Spleen (tissue), 11 donors: ENCODE results near the gene FAM43A. TPM values are rescaled to one million over a fixed set of nuclear protein-coding genes. Genes with fewer than 3 reads are reported as not detected.

Experiments
- DNase-seq: peaks from one replicate; pipeline ENCODE4 v3.0.0-alpha.2; 2020
- H3K27ac ChIP-seq, 8 donors: fragments of 200-600 bp; sonication (generic) in 7 of 8; 1 replicate in 4 of 8; 2 replicates in 4 of 8; pipeline versions ENCODE4 v1.5.0 to v1.8.0; 2016 to 2021; ENCODE audit warnings: inconsistent platforms in 4 of 8, mild to moderate bottlenecking in 4 of 8, moderate library complexity in 1 of 8
- H3K27me3 ChIP-seq, 7 donors: fragments of 200-600 bp; sonication (generic) in 6 of 7; replicated peaks in 1 of 7; 1 replicate in 4 of 7; 2 replicates in 3 of 7; pipeline versions ENCODE4 v1.5.0 to v1.8.0; 2016 to 2021; ENCODE audit warnings: inconsistent platforms in 3 of 7, mild to moderate bottlenecking in 1 of 7
- H3K36me3 ChIP-seq, 6 donors: fragments of 200-600 bp; sonication (generic) in 5 of 6; 1 replicate in 4 of 6; 2 replicates in 2 of 6; pipeline versions ENCODE4 v1.5.0 to v1.8.0; 2016 to 2021; ENCODE audit warnings: inconsistent platforms in 2 of 6
- H3K4me1 ChIP-seq, 6 donors: fragments of 200-600 bp; sonication (generic) in 5 of 6; 1 replicate in 3 of 6; 2 replicates in 3 of 6; pipeline versions ENCODE4 v1.5.0 to v1.8.0; 2016 to 2021; ENCODE audit warnings: inconsistent platforms in 3 of 6
- H3K4me3 ChIP-seq, 8 donors: fragments of 200-600 bp; sonication (generic) in 7 of 8; 1 replicate in 4 of 8; 2 replicates in 4 of 8; pipeline versions ENCODE4 v1.5.0 to v1.8.0; 2016 to 2021; ENCODE audit warnings: inconsistent platforms in 4 of 8, mild to moderate bottlenecking in 4 of 8, moderate library complexity in 2 of 8
- H3K9me3 ChIP-seq, 8 donors: fragments of 200-600 bp; sonication (generic) in 7 of 8; 1 replicate in 4 of 8; 2 replicates in 4 of 8; pipeline versions ENCODE4 v1.5.0 to v1.8.0; 2016 to 2021; ENCODE audit warnings: inconsistent platforms in 4 of 8
- CTCF ChIP-seq, 11 experiments: fragments of 200-600 bp in 7 of 11; fragments of 450-650 bp in 4 of 11; sonication (generic) in 4 of 11; IDR thresholded peaks in 8 of 11; conservative IDR thresholded peaks in 3 of 11; 1 replicate in 7 of 11; 2 replicates in 4 of 11; pipeline versions ENCODE4 v1.4.0 to v1.8.0; 2016 to 2021; ENCODE audit warnings: antibody characterized with exemption in 11 of 11, inconsistent platforms in 4 of 11, mild to moderate bottlenecking in 1 of 11
- POLR2A ChIP-seq, 3 donors: fragments of 450-650 bp; IDR thresholded peaks; one replicate each; pipeline ENCODE4 v1.5.1; 2017; ENCODE audit warnings: antibody characterized with exemption in 3 of 3, mild to moderate bottlenecking in 1 of 3
- POLR2AphosphoS5 ChIP-seq, 3 donors: sonication (generic); formaldehyde crosslinking; IDR thresholded peaks; one replicate each; pipeline ENCODE4 v1.5.1; 2017; ENCODE audit warnings: antibody characterized with exemption in 3 of 3
- WGBS, 5 donors: extraction: QIAGEN DNeasy Blood & Tissue Kit in 3 of 5; methylation state at CpG; one replicate each; pipeline versions ENCODE4 v1.1.5 to v1.1.7; 2013 to 2018; 5-methylcytosine and 5-hydroxymethylcytosine counted together
- intact Hi-C: fragments of 100-400 bp; cut with DNase I; formaldehyde crosslinking; loops from one replicate; pipeline ENCODE4 v1.15.0; 2023; ENCODE audit warnings: low total_unique reads
- polyA plus RNA-seq, 3 donors: library from polyadenylated mRNA; stranded (reverse); fragments of 200-250 nt; gene quantifications; one replicate each; pipeline ENCODE4 v1.2.1, GENCODE V29; 2013
- total RNA-seq, 7 donors: library from RNA; depleted of rRNA in 3 of 7; stranded (reverse); fragments of >200 nt in 3 of 7; fragmentation: NEBNext Ultra II Directional in 4 of 7; extraction: Animal tissue kit (Norgen Biotek cat#: 25700) in 4 of 7; gene quantifications; one replicate each; pipeline versions ENCODE4 v1.1.0 to v1.2.1, GENCODE V29; 2016 to 2021
- donor health status: healthy with polysubstance abuse.
- donor health status: DM: no; HTN: no; CAD: no; lungs with moderate emphysema.
- donor health status: DM: no; HTN: no; CAD: no.
- donor health status: Bipolar disorder and iron deficiency.
- donor health status: healthy.
- donor health status: DM: no; HTN: no; CAD: no.
- donor health status: DM: yes; HTN: yes; CAD: no.

Gene FAM43A
- total and polyA plus RNA-seq, 10 donors, result 16.9 to 102 (median 66.6) TPM

- no peak overlapping the region for H3K4me3 ChIP-seq
- H3K36me3 ChIP-seq, result no peaks in the 10 kb centered on the region
- no peak for DNase-seq
- H3K4me1 ChIP-seq, result peaks cover 0 to 5% (median 0%) of the 10 kb centered on the region in 6 donors
- 82 to 94% (median 91%) methylated on average over 9 of the region's 9 CpGs for WGBS, 5 donors
- TF ChIP-seq CTCF (IDR thresholded peaks at IDR 0.05 in 8 of 11, conservative IDR thresholded peaks at IDR 0.05 in 3 of 11), result no peak
- TF ChIP-seq POLR2AphosphoS5 (IDR thresholded peaks at IDR 0.05), result no peak
- no peak for TF ChIP-seq POLR2A (IDR thresholded peaks at IDR 0.05)
- intact Hi-C loops, result no loop called here
- no peak overlapping the region for H3K27ac ChIP-seq
- H3K27me3 ChIP-seq, result no peaks in the 10 kb centered on the region
- no peaks in the 10 kb centered on the region for H3K9me3 ChIP-seq
These were observed 27.8 kb downstream of the FAM43A start for GRCh38 chr3:194713299-194714136.

GRCh38 chr3:194714137-194714455 is 28.4 kb downstream of the FAM43A start:
- Histone ChIP-seq H3K9me3 (no peaks in the 10 kb centered on the region), H3K4me1 (peaks cover 0 to 5% (median 0%) of the 10 kb centered on the region in 6 donors), H3K27ac (no peak overlapping the region), H3K36me3 (no peaks in the 10 kb centered on the region), H3K4me3 (no peak overlapping the region), H3K27me3 (no peaks in the 10 kb centered on the region)
- no peak for DNase-seq
- 83 to 94% (median 89%) methylated on average over 5 of the region's 5 CpGs for WGBS, 5 donors
- no peak for TF ChIP-seq POLR2AphosphoS5 (IDR thresholded peaks at IDR 0.05)
- intact Hi-C loops, result no loop called here

DNA sequence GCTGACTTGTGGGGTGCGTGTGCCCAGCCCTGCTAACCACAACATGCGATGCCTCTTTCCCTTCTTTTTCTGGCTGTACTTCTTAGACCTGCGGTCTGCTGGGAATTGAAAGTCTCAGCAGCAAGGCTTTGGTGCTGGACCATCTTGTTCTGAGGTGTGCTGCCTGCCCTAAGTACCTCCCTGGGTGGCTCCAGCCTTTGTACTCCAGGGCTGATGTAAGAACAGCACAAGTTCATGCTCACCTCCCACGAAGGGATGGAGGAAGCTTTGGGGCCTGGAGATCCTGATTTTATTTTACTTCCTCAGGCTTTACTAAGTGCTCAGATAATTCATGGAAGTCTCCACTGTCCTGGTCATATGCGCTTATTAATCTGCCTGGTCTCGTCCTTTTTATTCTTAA is 28.9 kb downstream of the FAM43A start:
- H3K27me3 ChIP-seq, result no peaks in the 10 kb centered on the region
- WGBS, 5 donors, result 74 to 85% (median 76%) methylated on average over 6 of the region's 6 CpGs
- no peaks in the 10 kb centered on the region for H3K36me3 ChIP-seq
- H3K27ac ChIP-seq, result no peak overlapping the region
- H3K4me3 ChIP-seq, result no peak overlapping the region
- intact Hi-C loops, result no loop called here
- no peak for DNase-seq
- H3K9me3 ChIP-seq, result no peaks in the 10 kb centered on the region
- TF ChIP-seq POLR2AphosphoS5 (IDR thresholded peaks at IDR 0.05) (no peak), CTCF (IDR thresholded peaks at IDR 0.05 in 8 of 11, conservative IDR thresholded peaks at IDR 0.05 in 3 of 11) (no peak), POLR2A (IDR thresholded peaks at IDR 0.05) (no peak)
- peaks cover 0 to 5% (median 0%) of the 10 kb centered on the region in 6 donors for H3K4me1 ChIP-seq

DNA sequence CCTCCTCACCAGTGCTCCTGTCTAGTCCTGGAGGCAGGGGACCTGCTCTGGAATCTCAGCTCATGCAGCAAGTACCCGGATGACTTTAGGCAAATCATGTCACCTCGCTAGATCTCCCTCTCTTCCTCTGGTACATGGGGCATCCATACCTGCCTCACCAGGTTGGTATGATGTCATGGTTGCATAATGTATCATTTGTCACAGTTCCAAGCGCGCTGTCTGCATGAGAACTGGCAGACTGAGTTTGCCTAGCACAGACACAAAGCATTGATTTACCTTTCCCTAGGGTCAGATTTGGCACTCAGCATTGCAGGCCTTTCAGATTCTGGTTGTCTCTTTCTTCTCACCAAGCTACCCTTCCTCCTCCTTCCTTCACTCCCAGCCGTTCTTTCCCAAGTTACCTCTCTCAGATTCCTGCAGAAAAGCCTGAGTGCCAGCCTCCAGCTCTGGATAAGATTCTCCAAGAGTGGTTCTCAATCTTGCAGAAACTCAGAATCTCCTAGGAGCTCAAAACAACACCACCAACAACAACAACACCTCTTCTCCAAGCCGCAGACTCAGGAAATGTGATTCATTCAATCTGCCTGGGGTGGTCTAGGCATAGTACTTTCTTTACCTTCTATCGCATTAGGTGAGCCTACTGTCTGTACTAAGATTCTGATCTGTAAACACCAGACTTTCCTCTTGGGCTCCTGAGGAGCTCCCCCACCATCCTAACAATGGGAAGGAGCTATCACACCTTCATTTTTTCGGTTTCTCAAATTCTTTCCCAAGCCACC is 29.5 kb downstream of the FAM43A start:
- 83 to 90% (median 87%) methylated on average over 8 of the region's 8 CpGs for WGBS, 5 donors
- DNase-seq, result no peak

More for the DNA sequence above, 29.5 kb downstream of the FAM43A start:
- H3K4me3 ChIP-seq, result no peak overlapping the region
- peaks cover 0 to 5% (median 0%) of the 10 kb centered on the region in 6 donors for H3K4me1 ChIP-seq
- no peak for TF ChIP-seq POLR2A (IDR thresholded peaks at IDR 0.05)
- TF ChIP-seq POLR2AphosphoS5 (IDR thresholded peaks at IDR 0.05), result no peak
- TF ChIP-seq CTCF (IDR thresholded peaks at IDR 0.05 in 8 of 11, conservative IDR thresholded peaks at IDR 0.05 in 3 of 11), result no peak
- H3K36me3 ChIP-seq, result no peaks in the 10 kb centered on the region
- H3K27ac ChIP-seq, result no peak overlapping the region
- H3K27me3 ChIP-seq, result no peaks in the 10 kb centered on the region
- no peaks in the 10 kb centered on the region for H3K9me3 ChIP-seq
- intact Hi-C loops, result no loop called here
